Endodermal cell (in vitro differentiated cells): ENCODE results near the gene GOLGA8O. TPM values are rescaled to one million over a fixed set of nuclear protein-coding genes. Genes with fewer than 3 reads are reported as not detected.
"Not testable (repeated sequence)": the region's sequence is repeated elsewhere in the genome, so short reads cannot be mapped to it uniquely, and the experiment has no call there.

ENCODE experiments used
- DNase-seq: peaks from one replicate; pipeline ENCODE4 v3.0.0-alpha.2; 2017
- H3K27ac ChIP-seq: 2 replicates; pipeline ENCODE4 v1.5.1; 2013; ENCODE audit warnings: mild to moderate bottlenecking, low read depth, low read length, moderate library complexity
- H3K27me3 ChIP-seq: 2 replicates; pipeline ENCODE4 v1.6.1; 2013; ENCODE audit warnings: mild to moderate bottlenecking, low read length, moderate library complexity; ENCODE audit not compliant: insufficient read depth, control insufficient read depth, poor library complexity, severe bottlenecking
- H3K36me3 ChIP-seq: 2 replicates; pipeline ENCODE4 v1.7.0; 2013; ENCODE audit warnings: mild to moderate bottlenecking, low read length, moderate library complexity; ENCODE audit not compliant: control insufficient read depth, insufficient read depth
- H3K4me1 ChIP-seq: one replicate; pipeline ENCODE4 v1.7.0; 2013; ENCODE audit warnings: low read length; ENCODE audit not compliant: control insufficient read depth, insufficient read depth
- H3K4me3 ChIP-seq: 2 replicates; pipeline ENCODE4 v1.5.1; 2013; ENCODE audit warnings: mild to moderate bottlenecking, low read length, moderate library complexity
- H3K9ac ChIP-seq: 2 replicates; pipeline ENCODE4 v1.6.1; 2013; ENCODE audit warnings: mild to moderate bottlenecking, low read length, moderate library complexity; ENCODE audit not compliant: poor library complexity, severe bottlenecking; ENCODE audit errors: extremely low read depth
- H3K9me3 ChIP-seq: 2 replicates; pipeline ENCODE4 v1.6.1; 2013; ENCODE audit warnings: mild to moderate bottlenecking, low read length, moderate library complexity; ENCODE audit not compliant: control insufficient read depth
- H3K27ac Mint-ChIP-seq: 2 replicates; pipeline ENCODE4 v1.8.0; 2020; ENCODE audit warnings: mixed read lengths
- H3K27me3 Mint-ChIP-seq: 2 replicates; pipeline ENCODE4 v1.8.0; 2021; ENCODE audit warnings: mild to moderate bottlenecking, mixed read lengths; ENCODE audit not compliant: insufficient read depth
- H3K36me3 Mint-ChIP-seq: 2 replicates; pipeline ENCODE4 v1.8.0; 2020; ENCODE audit warnings: low read depth, mixed read lengths
- H3K4me1 Mint-ChIP-seq: 2 replicates; pipeline ENCODE4 v1.8.0; 2020; ENCODE audit warnings: mixed read lengths
- H3K4me3 Mint-ChIP-seq: 2 replicates; pipeline ENCODE4 v1.8.0; 2020; ENCODE audit warnings: mild to moderate bottlenecking, moderate library complexity, mixed read lengths
- H3K9me3 Mint-ChIP-seq: 2 replicates; pipeline ENCODE4 v1.8.0; 2020; ENCODE audit warnings: mild to moderate bottlenecking, mixed read lengths
- WGBS, 2 experiments: methylation state at CpG; one replicate each; pipeline versions ENCODE4 v1.1.5 to v1.1.7; 2013; ENCODE audit warnings: missing lambda C conversion rate in 2 of 2, mixed read lengths in 1 of 2; ENCODE audit not compliant: insufficient coverage in 1 of 2, insufficient read length in 1 of 2; 5-methylcytosine and 5-hydroxymethylcytosine counted together
- total RNA-seq, 2 donors: library from RNA; stranded (reverse); fragmentation: NEBNext Ultra II Directional in 1 of 2; extraction: Animal tissue kit (Norgen Biotek cat#: 25700) in 1 of 2; gene quantifications; 2 replicates in 1 of 2; 3 replicates in 1 of 2; pipeline ENCODE4 v1.2.1, GENCODE V29; 2021
- TF ChIP-seq, protein P1 (sequence below): fragments of 200-600 bp; sonication (generic); conservative IDR thresholded peaks from 2 replicates; pipeline ENCODE4 v1.5.0; 2021; ENCODE audit warnings: antibody characterized with exemption, mild to moderate bottlenecking

GOLGA8O gene
- total RNA-seq, 2 donors from 2014 or later = 1.0 TPM; not detected in 1

DNA sequence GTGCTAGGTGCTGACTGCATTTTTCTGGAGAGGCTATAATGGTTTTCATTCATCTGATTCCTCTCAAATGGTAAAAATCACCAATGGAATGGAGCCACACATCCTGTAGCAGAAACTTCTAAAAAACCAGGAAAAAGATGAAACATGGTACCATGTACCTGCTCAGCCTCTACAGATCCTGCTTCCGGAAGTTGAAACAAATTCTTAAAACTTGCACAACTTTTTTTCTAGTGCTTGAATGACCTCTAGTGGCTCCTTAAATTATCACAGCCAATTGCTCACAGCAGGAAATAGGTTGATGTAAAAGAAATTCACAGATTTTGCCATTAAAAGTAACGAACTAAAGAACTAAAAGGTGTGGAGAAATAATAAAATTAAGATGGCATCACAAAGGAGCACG lies 47.5 kb downstream of the GOLGA8O start:
- H3K27me3 Mint-ChIP-seq, H3K27ac Mint-ChIP-seq, H3K4me3 ChIP-seq, H3K36me3 ChIP-seq, H3K4me1 Mint-ChIP-seq, H3K36me3 Mint-ChIP-seq, H3K9me3 Mint-ChIP-seq, H3K4me1 ChIP-seq, DNase-seq, H3K9ac ChIP-seq, H3K27me3 ChIP-seq, H3K27ac ChIP-seq, H3K9me3 ChIP-seq, H3K4me3 Mint-ChIP-seq: not testable (repeated sequence)
- TF ChIP-seq, protein P1, sequence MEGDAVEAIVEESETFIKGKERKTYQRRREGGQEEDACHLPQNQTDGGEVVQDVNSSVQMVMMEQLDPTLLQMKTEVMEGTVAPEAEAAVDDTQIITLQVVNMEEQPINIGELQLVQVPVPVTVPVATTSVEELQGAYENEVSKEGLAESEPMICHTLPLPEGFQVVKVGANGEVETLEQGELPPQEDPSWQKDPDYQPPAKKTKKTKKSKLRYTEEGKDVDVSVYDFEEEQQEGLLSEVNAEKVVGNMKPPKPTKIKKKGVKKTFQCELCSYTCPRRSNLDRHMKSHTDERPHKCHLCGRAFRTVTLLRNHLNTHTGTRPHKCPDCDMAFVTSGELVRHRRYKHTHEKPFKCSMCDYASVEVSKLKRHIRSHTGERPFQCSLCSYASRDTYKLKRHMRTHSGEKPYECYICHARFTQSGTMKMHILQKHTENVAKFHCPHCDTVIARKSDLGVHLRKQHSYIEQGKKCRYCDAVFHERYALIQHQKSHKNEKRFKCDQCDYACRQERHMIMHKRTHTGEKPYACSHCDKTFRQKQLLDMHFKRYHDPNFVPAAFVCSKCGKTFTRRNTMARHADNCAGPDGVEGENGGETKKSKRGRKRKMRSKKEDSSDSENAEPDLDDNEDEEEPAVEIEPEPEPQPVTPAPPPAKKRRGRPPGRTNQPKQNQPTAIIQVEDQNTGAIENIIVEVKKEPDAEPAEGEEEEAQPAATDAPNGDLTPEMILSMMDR = peak; percentile 60
- no CpG with 5 or more reads among the region's 3 CpGs for WGBS, 2 experiments

DNA sequence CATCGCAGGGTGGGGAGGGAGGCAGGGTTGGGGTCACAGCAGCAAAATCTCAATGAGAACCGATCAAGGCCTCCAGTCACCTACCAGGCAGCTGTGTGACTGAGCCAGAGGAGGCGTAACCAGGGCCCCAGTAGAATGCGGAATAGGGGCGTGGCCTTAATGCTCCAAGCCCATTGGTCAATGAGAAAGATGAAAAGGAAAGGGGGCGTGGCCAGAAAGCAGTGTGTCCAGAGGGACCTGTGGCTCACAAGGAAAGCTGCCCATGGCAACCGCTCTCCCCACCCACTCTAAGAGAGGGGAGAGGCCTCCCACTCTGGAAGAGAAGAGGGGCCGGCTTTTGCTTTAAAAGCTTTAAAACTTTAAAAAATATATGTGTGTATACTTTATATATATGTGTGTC lies 52.2 kb downstream of the GOLGA8O start, which contains the start of gene GOLGA8K:
Gene GOLGA8K (minus strand): TSS at position 101 of the 400 bp plus-strand sequence. CDS start 98 bp downstream, at position 3.
- not testable (repeated sequence) for H3K4me1 Mint-ChIP-seq, H3K9ac ChIP-seq, H3K4me3 ChIP-seq, H3K4me3 Mint-ChIP-seq, DNase-seq, H3K27me3 ChIP-seq, H3K4me1 ChIP-seq, H3K27me3 Mint-ChIP-seq, H3K27ac ChIP-seq, H3K9me3 ChIP-seq, H3K27ac Mint-ChIP-seq, H3K36me3 Mint-ChIP-seq, H3K36me3 ChIP-seq, H3K9me3 Mint-ChIP-seq
- WGBS, 2 experiments = no CpG with 5 or more reads among the region's 8 CpGs

DNA sequence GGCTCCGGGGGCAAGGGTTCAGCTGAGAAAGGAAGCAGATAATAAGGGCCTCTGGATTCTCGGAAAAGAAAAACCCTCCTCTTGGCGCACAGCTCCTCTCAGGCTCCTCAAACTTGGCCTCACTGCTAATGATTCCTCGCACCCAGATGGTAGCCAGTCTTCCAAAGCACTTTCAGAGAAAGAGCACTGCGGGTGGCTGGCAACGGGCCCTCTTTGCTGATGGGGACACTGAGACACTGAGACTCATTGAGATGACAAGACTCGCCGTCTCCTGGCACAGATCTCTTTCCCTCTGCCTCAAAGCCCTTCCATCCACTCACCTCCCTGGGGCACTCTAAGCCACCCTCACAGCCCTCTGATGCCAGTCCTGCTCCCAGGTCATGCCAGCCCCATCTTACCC lies 58.9 kb downstream of the GOLGA8O start:
- not testable (repeated sequence) for H3K4me3 ChIP-seq, H3K9me3 Mint-ChIP-seq, H3K27ac ChIP-seq, H3K9ac ChIP-seq, H3K27ac Mint-ChIP-seq, H3K4me1 Mint-ChIP-seq, H3K27me3 ChIP-seq, H3K36me3 Mint-ChIP-seq, DNase-seq, H3K9me3 ChIP-seq, H3K4me3 Mint-ChIP-seq, H3K27me3 Mint-ChIP-seq, H3K4me1 ChIP-seq, H3K36me3 ChIP-seq
- WGBS, 2 experiments = 100% methylated on average over 1 of the region's 8 CpGs; no CpG with 5 or more reads in 1 of the 2 experiments

Other genes with a start within 250 kb of the GOLGA8O start
- gene GOLGA8K, start 52.3 kb downstream of the GOLGA8O start, total RNA-seq = under 1 TPM; 0.20 to 0.91 TPM
- gene GOLGA8N, start 137.8 kb upstream of the GOLGA8O start, total RNA-seq = 1 to 10 TPM; 1.1 to 3.7 TPM
- gene ARHGAP11A, start 159.9 kb upstream of the GOLGA8O start, total RNA-seq = 100 to 1,000 TPM in 1 of 2 donors, 10 to 100 TPM in 1; 61.0 to 107 TPM
- 10 to 100 TPM; 10.9 to 17.2 TPM for gene SCG5, start 186.1 kb upstream of the GOLGA8O start, total RNA-seq